Kidney capillary endothelial cell (primary cell): ENCODE results near the gene TNFAIP8L1.

ENCODE experiments used
- DNase-seq: peaks from one replicate; pipeline ENCODE4 v3.0.0-alpha.2; 2018; ENCODE audit warnings: low spot score

TNFAIP8L1 gene

DNA sequence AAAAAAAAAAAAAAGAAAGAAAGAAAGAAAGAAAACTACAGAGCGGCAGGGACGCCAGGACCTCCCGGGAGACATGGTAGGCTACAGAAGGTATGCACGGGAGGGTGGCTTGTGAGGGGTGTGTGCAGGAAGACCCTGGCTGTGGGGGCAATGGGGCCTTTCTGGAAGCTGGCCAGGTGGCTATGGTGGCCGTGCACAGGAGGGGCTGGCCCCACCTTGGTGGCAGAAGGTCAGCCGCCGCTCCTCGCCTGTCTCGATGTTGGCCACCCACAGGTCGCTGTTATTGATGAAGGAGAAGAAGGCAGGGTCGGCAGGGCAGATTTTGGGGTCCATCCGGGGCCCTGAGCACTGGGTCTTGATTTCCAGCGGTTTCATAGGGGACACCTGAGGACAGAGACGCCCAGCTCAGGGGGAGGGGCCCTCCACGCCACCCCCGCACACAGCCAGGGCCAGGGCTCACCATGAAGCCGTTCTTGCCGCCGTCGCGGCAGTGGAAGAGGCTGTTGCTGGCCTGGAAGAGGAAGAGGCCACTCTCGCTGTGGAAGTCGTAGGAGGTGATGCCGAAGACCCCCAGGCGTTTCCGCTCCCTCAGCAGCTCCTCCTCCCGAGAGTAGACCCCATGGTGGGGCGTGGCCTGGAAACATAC lies 64.5 kb downstream of the TNFAIP8L1 start:
- no peak for DNase-seq

DNA sequence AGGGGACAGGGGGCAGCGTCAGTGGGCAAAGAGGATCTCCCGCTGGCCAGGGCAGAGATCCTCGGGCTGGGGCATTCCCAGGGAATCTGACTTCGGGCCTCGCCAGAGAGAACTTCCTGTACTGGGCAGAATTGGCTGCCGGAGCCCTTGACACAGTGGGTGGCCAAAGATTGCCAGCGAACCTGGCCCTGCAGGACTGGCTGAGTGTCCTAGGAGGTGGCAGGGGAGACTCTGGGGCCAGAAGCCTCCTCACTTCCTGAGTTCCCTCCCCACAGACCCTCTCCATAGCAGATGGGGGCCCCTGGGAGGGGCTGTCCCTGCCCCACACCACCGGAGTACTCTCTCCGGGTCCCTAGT lies 65.0 kb downstream of the TNFAIP8L1 start:
- DNase-seq = no peak
